Ecto neural progenitor cell (in vitro differentiated cells): ENCODE data around the gene TBXAS1.

Source experiments
- DNase-seq: peaks from one replicate; pipeline ENCODE4 v3.0.0-alpha.2; 2018; ENCODE audit warnings: low spot score

Gene TBXAS1

DNA sequence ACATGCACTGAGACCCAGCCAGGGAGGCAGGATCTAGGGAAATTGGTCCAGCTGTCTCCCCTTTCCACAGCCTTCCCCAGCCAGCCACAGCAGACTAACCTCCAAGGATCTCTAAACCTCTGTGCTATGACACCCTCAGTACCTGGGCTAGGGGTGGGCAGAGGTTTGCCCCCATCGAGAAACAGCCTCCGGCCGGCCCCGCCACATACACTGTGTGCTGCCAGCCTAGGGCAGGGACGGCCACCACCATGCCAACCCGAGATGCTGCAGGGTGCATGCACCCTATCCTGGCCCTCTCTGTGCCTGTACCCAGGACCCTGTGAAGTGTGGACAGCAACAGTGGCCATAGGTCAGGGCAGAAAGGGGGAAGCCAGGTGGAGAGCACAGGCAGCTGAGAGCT lies 175.6 kb downstream of the TBXAS1 start:
- DNase-seq: no peak

DNA sequence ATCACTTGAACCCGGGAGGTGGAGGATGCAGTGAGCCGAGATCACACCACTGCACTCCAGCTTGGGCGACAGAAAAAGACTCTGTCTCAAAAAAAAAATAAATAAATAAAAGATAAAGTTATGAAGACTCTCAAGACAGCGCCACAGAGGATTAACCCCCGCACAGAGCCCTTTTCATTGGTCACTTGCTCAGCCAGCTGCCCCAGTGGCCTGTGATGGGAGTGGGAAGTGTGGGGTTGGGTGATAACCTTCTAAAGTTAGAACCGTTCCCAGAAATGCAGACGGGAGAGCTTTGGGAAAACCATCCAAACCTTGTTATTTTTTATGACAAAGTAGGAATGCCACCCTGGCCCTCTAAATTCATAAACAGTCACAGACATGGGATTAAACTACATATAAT lies 176.3 kb downstream of the TBXAS1 start:
- DNase-seq: no peak

DNA sequence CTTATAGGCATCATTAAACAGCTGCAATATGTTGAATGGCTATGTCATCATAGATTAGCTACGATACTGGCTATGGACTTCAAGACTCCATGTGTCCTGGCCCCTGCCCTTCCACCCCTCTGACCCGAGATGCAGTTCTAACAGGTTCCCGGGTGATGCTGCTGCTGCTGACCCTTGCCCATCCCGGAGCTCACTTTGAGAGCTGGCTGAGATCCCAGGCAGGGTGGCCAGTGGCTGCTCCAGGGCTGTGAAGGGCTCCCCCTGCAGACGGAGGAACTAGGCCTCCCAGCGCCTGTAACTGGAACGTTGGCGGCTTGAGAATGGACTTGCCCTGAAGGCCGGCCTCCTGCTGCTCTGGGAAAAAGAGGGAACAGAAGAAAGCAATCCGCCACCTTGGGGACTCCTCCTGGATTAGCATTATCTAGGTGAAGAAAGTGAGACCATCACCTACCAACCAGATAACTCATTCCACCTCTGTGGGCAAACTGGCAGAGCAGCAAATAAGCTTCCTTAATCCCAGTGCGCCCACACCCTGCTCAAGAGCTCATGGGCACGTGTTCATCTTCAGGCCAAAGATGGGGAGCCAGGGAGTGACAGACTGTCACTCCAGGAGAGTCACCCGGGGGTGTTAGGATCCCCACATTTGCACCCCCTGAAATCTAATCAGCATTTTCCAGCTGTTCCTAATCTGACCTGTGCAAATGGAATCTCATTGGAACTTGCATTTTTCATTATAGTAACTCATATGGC lies 176.9 kb downstream of the TBXAS1 start:
- DNase-seq: peak; percentile 72

DNA sequence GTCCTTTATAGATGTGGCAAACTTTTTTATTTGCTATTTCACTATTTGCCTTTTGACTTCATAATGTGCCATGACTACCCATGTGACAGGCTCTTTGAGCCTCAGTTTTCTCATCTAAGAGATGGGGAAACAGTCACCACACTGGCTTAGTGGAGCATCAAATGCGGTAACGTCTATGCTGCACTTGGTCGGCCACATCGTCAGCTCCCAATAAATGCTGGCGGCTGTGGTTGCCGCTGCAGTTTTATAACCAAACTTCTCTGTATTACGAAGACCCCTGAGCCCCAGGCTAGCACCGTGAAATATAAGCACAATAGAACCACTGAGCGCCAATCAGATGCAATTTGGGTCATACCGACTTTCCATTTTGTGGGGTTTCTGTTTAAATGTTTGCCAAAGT lies 177.5 kb downstream of the TBXAS1 start:
- DNase-seq: no peak

DNA sequence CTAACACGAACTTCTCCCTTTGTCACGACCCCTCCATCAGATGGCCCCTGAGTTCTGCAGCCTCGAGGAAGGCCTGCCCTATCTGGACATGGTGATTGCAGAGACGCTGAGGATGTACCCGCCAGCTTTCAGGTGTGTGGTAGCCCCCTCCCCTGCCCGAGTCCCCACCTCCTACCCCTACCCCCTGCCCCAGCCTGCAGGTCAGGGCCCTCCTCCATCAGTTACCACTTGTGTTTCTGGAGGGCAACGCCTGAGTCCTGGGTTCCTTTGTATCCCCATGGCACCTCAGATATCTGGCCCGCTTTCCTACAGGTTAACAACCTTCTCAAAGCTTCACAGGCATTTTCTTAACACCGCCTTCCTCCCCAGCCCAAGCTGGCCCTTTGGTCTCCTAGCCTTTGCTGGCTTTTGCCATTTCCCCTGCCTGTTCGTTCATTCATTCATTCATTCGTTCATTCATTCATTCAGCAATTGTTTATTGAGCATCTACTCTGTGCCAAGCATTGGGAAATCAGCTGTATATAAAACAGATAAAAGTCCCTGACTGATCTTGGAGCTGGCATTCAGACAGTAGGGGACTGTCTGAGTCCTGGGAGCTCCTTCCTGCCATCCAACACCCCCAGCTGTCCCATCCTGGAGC lies 178.1 kb downstream of the TBXAS1 start:
- no peak for DNase-seq

DNA sequence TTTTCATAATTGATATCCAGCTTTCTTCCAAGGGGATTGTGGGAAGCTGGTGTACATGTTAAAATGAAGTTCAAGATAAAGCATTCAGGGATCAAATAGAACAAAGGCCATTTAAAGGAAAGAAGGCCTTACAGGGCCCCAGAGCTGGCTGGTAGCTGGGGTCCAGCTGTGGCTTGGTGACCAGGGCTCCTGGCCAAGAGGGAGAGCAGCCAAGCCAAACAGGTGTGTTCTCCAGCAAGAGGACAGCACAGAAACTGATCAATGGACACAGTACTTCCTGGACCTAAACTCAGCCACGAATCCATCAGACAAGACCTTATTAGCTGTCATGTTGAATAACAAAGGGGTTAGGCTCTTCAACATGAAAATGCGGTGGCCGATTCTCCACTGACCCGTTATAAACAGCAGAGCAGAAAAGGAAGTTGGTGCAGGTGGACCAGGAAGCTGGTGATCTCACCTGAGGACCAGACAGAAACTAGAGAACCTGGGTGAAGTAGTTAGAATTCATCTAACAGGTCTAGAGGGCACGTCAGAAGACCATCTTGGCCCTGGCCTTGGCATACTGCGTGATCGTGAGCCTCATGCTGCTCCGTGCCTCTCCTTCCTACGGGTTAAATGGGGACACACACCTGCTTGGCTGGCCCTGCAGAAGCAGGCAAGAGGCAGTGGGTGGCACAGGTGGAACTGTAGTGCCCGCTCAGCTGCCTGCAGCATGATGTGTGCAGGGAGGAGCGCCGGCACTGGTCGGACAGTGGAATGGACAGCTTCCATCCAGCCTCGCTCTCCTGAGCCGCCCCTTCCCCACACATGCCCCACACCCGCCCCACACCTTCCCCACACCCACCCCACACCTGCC lies 179.9 kb downstream of the TBXAS1 start:
- no peak for DNase-seq

DNA sequence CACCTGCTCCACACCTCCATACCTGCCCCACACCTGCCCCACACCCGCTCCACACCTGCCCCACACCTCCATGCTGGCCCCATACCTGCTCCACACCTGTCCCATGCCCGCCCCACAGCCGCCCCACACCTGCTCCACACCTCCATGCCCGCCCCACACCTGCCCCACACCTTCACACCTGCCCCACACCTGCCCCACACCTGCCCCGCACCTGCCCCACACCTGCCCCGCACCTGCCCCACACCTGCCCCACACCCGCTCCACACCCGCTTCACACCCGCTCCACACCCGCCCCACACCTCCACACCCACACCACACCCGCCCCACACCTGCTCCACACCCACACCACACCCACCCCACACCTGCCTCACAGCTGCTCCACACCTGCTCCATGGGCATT lies 180.7 kb downstream of the TBXAS1 start:
- no peak for DNase-seq

DNA sequence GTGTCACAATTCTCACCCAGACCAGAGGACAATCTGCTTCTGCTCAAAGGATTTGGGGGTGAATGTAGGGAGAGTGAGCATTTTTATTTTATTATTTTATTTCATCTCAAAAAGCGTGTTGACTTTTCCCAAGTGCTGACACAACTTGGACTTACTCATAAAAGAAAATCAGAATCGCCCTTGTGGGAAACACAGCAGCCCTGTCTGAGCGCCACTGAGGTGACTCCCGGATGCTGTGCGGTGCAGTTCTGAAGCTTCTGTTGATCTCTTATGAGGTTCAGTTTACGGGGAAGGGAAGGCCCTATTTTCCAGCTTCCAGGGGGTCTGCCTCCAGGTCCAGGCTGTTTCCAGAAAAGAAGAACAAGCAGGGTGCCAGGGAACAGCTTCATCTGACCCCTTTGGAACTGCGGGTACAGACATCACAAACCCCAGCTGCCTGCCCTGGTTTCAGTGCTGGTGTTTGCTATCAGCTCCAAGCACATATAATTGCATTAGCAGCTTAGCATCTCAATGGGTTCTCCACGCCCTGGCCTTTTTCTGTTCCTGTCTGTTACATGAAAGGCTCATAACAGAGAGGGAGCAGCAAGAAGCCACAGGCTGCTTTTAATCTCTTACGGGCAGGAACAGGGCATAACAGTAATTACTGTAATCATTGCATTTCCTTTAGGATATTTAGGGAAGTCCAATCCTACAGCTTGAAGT lies 181.3 kb downstream of the TBXAS1 start:
- DNase-seq: no peak

DNA sequence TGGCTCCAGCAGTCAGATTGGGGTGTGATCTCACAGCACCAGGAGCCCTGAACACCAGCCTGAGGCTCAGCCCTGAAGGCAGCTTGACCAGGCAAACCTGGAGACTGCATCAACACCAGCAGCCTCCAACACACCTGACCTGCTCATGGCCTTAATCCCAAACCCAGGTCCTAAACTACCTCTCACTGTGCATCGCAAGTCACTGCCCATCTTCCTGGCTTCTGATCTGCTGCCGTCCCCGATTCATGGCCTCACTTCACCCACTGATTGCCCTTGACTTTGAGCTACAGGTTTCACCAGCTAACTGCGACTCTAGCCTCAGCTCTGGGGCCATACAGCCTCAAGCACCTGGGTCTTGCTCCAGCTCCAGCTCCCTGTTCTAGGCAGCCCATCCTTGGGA lies 184.6 kb downstream of the TBXAS1 start:
- no peak for DNase-seq

DNA sequence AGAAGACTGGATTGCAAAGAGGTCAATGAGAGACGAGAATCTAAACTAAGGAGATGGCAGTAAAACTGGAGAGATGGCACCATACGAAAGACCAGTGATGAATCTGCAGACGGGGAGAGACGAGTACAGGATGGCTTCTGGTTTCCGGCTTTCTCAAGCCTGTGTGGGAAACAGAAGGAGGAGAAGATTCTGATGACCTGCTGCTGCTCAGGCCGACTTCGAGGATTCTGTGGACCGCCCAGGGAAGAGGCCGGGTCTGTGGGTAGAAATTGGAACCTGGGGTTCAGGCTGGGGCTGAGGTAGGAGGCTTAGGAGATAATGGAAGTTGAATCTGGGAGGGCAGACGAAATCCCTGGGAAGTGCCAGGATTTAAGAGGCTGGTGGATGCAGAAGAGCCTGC lies 185.1 kb downstream of the TBXAS1 start:
- DNase-seq: no peak

DNA sequence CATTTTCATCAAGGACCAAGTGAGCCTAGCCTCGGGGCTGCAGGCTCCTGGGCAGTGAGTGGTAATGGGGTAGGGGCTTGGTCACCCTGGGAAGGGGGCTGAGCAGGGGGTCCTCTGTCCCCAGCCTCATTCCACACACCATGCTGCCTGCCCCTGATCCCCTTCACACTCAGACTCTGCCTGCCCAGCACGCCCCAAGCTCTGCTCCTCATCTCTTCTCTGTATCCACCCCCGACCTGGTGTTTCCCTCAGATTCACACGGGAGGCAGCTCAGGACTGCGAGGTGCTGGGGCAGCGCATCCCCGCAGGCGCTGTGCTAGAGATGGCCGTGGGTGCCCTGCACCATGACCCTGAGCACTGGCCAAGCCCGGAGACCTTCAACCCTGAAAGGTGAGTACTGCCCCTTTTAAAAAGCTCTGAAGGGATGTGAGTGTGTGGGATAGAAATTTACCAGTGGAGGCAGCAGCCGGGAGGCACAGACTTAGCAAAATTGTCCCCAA lies 186.5 kb downstream of the TBXAS1 start:
- DNase-seq: no peak

DNA sequence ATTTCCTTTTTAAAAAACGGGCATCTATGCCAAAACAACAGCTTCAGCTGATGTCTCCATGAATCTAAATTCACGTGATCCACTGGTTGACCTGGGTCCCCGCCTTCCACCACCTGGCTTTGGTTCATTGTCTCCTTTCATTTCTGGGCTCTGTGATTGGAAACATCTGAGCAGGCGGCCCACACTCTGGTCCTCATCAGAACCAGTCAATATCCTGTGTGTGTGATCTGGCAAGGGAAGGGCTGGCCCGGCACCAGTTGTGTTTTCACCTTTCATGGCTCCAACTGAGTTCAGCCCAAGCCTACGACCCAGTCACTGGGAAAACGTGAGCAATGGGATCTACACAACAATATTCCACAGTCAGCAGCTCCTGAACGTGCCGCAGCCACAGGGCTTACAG lies 187.5 kb downstream of the TBXAS1 start:
- no peak for DNase-seq

DNA sequence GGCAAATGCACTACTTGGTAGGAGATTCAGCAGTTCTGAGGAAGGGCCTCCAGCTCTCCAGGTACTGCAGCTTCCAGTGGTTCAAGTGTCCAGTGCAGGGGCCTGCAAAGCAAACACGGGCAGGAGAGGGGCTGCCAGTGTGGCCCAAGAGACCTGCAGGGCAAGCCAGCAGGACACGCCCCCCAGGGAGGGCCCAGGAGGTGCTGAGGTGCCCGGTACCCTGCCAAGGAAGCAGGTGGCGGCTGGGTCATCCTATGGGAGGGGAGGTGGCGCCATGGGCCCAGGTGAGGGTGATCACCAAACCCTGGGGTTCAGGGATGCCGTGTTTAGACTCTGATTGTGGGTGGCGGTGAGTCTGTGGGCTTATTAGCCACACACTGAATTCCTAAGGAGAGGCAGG lies 188.0 kb downstream of the TBXAS1 start:
- no peak for DNase-seq

DNA sequence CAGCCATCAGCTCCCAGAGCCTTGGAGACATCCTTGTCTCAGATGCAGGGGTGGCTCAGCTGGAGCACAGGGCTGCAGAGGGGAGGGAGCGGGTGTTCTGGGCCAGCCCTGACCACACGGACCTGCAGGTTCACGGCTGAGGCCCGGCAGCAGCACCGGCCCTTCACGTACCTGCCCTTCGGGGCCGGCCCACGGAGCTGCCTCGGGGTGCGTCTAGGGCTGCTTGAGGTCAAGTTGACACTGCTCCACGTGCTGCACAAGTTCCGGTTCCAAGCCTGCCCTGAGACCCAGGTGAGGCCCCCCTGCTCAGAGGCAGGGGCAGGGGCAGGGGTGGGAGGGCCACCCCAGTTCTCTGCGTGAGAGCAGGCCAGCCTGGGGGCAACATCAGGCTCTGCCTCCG lies 188.5 kb downstream of the TBXAS1 start:
- no peak for DNase-seq

DNA sequence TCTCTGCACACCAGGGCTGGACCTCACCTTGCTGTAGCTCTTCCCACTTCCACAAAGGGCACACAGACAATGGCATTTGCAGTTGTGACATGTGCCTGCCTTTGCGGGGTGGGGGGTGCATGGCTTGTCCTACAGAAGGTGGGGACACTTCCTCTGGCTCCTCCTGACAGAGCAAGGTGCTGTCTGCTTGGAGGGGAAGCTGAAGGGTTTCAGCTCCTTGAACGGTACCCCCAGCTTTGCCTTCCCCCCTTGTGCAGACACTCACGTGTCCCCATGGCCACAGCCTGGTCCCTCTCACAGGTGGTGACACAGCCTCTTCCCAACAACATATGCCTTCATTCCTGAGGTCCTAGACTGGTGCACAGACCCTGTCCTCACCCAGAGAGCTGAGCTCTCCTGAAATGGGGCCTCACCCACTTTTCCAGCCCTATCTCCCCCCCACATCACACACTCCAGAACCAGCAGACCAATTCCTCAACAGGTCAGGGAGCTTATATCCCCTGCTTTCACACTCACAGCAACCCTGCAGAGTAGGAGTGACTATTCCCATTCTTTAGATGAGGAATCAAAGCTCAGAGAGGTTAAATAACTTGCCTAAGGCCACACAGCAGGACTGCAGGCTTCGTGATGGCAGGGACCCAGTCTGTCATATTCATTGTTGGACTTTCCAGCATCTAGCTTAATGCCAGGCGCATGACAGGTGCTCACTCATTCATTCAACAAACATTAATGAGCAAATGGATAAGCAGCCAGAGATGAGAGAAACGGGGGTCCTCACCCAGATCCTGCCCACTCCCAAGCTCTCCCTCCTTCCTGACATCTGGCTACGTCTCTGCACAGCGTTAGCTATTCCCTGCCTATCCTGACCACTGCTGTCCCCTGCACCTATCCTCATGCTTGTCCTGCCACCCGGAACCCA lies 189.3 kb downstream of the TBXAS1 start:
- no peak for DNase-seq

DNA sequence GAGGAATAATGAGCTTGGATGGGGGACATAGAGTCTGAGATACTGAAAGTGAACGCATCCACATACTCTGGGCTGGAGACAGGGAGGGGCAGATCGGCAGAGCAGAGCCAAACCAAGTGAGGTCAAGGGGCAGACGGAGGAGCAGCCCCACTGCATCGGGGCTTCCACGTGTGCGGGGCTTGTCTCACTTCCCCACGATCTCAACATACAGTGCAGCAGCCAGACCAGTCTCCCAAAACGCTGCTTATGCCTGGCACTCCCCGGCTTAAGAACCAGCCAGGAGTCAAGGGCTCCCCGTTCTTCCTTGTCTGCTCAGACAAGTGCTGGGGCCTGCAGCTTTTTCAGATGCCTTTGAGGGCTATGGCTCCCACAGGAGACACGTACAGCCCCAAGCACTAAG lies 190.1 kb downstream of the TBXAS1 start:
- no peak for DNase-seq

DNA sequence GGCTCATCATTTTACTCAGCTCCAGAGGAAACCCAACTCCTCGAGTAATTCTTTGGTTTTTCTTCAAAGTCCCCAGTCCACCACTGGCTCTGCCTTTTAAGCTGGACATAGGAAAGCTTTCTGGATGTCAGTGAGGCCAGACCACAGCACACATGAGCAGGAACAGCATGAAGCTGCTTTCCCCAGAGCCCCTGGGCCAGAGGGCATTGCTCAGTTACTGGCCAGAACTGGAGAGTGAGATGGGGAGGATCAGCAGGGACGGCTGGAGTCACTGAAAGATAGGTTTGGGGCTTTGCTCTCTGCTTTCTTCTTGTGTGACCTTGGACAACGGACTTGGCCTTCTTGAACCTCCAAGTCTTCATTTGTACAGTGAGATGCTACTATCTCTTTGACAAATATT lies 190.5 kb downstream of the TBXAS1 start:
- DNase-seq: no peak

DNA sequence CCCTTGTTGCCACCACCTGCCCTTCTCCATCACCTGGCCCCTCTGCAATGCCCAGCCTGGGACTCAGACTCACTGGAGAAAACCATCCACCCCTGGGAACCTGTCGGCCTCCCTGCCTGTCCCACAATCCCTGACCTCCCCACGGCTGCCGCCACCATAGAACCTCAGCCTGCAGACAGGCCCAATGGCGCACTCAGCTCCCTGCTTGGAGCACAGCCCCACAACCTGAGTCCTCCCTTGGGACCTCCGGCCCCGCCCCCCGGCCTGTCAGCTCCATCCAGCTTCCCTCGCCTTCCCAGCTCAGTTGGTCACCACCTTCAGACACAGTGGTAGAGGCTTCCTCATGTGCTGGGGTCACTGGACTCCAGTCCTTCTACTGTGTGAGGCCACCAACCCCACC lies 192.5 kb downstream of the TBXAS1 start:
- no peak for DNase-seq

DNA sequence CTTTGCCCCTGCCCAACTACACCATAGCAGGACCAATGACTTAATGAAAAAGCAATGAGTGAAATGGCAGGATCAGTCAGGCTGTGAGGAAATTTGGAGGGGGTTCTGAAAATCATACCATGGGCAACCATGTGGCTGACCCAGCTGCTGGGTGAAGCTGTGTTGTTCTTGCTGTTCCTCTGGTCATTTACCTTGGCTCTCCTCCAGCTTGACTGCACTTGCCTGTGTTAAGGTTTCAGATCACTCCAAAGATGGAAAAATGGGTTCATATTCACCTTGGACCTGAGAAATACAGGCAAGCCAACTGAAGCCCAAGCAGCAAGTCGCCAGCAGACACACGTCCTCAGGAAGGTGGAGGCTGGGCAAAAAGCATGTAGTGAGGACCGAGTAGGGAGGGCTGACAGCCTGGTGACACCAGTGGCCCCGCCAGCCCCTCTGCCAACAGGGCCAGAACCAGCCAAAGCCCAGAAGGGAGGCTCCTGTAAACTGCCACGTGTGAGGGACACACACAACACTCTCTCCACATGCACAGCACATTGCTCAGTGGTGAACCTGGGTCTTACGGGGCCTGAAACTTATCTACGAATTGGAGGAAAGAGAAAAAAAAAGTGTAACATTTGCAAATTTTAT lies 193.6 kb downstream of the TBXAS1 start:
- no peak for DNase-seq

DNA sequence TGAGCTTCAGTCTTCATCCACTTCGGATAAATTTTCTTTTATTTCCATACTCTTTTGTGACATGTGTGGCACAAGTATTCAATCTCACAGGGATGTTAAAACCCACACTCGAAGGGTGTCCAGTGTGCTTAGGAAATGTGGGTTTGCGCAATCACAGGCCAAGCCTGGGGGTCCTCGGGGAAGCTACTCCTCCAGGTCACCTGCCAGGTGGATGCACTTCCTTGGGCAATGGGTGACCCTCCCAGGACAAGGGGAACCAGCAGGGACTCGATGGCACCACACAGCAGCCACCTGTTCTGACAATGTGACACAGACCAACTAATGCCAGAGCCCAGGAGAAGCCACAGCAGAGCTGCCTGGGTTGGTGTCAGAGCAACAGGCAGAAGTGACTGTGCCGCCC lies 194.7 kb downstream of the TBXAS1 start:
- DNase-seq: no peak

DNA sequence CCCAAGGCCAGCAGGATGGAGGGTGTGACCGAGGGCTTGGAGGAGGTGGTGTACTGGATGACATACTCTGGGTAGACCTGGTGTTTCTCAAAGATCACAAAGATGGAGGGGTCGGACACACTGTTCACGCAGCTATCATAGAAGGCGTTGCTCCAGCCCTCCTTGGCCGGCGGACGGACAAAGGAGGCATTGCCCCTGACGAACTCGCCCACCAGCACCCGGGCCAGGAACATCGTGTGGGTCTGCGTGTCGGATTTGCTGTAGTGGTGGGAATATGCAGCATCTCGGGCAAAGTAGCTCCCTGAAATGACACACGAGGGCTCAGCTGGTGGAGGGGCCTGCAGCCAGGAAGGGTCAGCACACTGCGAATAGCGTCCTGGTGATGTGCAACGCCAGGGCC lies 195.5 kb downstream of the TBXAS1 start:
- no peak for DNase-seq
